Neural cell (in vitro differentiated cells): ENCODE results near the gene TGFBR3L.

Experiments used
- CTCF ChIP-seq: fragments of 450-650 bp; IDR thresholded peaks from 2 replicates; pipeline ENCODE4 v1.5.1; 2014; ENCODE audit warnings: antibody characterized with exemption, mild to moderate bottlenecking, moderate library complexity; ENCODE audit not compliant: poor library complexity, severe bottlenecking
- EZH2 ChIP-seq: fragments of 200-600, 300-800 bp; shearing (Covaris generic), sonication (generic); IDR thresholded peaks from 2 replicates; pipeline ENCODE4 v1.6.1; 2014; ENCODE audit warnings: antibody characterized with exemption, low read length, borderline replicate concordance, mild to moderate bottlenecking; ENCODE audit not compliant: insufficient read depth, poor library complexity, severe bottlenecking
- POLR2AphosphoS5 ChIP-seq: IDR thresholded peaks from 2 replicates; pipeline ENCODE4 v1.6.1; 2012
- RAD21 ChIP-seq: fragments of 450-650 bp; conservative IDR thresholded peaks from 2 replicates; pipeline ENCODE4 v1.6.1; 2014; ENCODE audit warnings: antibody characterized with exemption, mild to moderate bottlenecking, moderate library complexity
- REST ChIP-seq: IDR thresholded peaks from 2 replicates; pipeline ENCODE4 v1.6.1; 2012; ENCODE audit warnings: borderline replicate concordance
- SMC3 ChIP-seq: fragments of 450-650 bp; conservative IDR thresholded peaks from 2 replicates; pipeline ENCODE4 v1.6.1; 2014; ENCODE audit warnings: antibody characterized with exemption, mild to moderate bottlenecking, moderate library complexity; ENCODE audit not compliant: poor library complexity
- TAF1 ChIP-seq: IDR thresholded peaks from 2 replicates; pipeline ENCODE4 v1.6.1; 2012; ENCODE audit warnings: low read depth

- TF ChIP-seq CTCF, result no peak
- no peak for TF ChIP-seq POLR2AphosphoS5
- TF ChIP-seq SMC3, result no peak
- no peak for TF ChIP-seq RAD21
- no peak for TF ChIP-seq REST
- no peak for TF ChIP-seq TAF1
- no peak for TF ChIP-seq EZH2
Observed at GRCh38 chr19:7959211-7959610, 44.6 kb downstream of the TGFBR3L start.
